ENCODE results near the gene EXOC3.

The EXOC3 gene

GRCh38 chr5:476102-476813, 33.3 kb downstream of the EXOC3 start:
- no peak for DNase-seq (ENCODE audit: low read depth)
- TF ChIP-seq, protein P1, sequence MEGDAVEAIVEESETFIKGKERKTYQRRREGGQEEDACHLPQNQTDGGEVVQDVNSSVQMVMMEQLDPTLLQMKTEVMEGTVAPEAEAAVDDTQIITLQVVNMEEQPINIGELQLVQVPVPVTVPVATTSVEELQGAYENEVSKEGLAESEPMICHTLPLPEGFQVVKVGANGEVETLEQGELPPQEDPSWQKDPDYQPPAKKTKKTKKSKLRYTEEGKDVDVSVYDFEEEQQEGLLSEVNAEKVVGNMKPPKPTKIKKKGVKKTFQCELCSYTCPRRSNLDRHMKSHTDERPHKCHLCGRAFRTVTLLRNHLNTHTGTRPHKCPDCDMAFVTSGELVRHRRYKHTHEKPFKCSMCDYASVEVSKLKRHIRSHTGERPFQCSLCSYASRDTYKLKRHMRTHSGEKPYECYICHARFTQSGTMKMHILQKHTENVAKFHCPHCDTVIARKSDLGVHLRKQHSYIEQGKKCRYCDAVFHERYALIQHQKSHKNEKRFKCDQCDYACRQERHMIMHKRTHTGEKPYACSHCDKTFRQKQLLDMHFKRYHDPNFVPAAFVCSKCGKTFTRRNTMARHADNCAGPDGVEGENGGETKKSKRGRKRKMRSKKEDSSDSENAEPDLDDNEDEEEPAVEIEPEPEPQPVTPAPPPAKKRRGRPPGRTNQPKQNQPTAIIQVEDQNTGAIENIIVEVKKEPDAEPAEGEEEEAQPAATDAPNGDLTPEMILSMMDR (IDR thresholded peaks at IDR 0.05; ENCODE audit: insufficient read depth, low read depth, low read length, missing control alignments): no peak
- H3K4me3 ChIP-seq (ENCODE audit: low read depth, low read length): no peak overlapping the region

GRCh38 chr5:476814-477175, 33.8 kb downstream of the EXOC3 start:
- H3K4me3 ChIP-seq (ENCODE audit: low read depth, low read length): no peak overlapping the region
- TF ChIP-seq, protein P1 (IDR thresholded peaks at IDR 0.05; ENCODE audit: insufficient read depth, low read depth, low read length, missing control alignments): no peak
- DNase-seq (ENCODE audit: low read depth): no peak

- no peak for DNase-seq (ENCODE audit: low read depth)
- no peak overlapping the region for H3K4me3 ChIP-seq (ENCODE audit: low read depth, low read length)
- TF ChIP-seq, protein P1 (IDR thresholded peaks at IDR 0.05; ENCODE audit: insufficient read depth, low read depth, low read length, missing control alignments): no peak
These were observed 34.3 kb downstream of the EXOC3 start for GRCh38 chr5:477247-477646.

DNA sequence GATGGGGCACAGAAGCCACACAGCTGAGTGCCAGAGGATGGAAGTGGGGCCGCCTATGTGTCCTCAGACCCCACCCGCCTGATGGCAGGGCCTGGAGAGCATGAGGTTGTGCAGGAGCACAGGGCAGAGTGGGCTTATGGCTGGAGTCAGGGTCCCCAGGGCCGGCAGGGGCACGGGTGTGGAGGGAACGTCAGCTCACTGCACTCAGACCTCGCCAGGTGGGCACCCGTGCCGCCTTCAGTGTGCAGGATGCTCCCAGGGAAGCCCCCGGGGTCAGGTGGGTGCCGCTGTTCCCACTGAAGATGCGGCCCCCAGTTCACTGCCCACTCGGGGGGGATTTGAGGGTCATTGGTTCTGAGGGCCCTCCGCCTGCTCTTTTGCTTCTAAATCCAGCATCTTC, 34.9 kb downstream of the EXOC3 start:
- H3K4me3 ChIP-seq (ENCODE audit: low read depth, low read length): no peak overlapping the region
- TF ChIP-seq, protein P1 (IDR thresholded peaks at IDR 0.05; ENCODE audit: insufficient read depth, low read depth, low read length, missing control alignments): no peak
- no peak for DNase-seq (ENCODE audit: low read depth)

- no peak overlapping the region for H3K4me3 ChIP-seq (ENCODE audit: low read depth, low read length)
- DNase-seq (ENCODE audit: low read depth): no peak
- TF ChIP-seq, protein P1 (IDR thresholded peaks at IDR 0.05; ENCODE audit: insufficient read depth, low read depth, low read length, missing control alignments): no peak
These were observed 35.5 kb downstream of the EXOC3 start for GRCh38 chr5:478369-478981.

GRCh38 chr5:478982-479535, 36.1 kb downstream of the EXOC3 start:
- no peak overlapping the region for H3K4me3 ChIP-seq (ENCODE audit: low read depth, low read length)
- TF ChIP-seq, protein P1 (IDR thresholded peaks at IDR 0.05; ENCODE audit: insufficient read depth, low read depth, low read length, missing control alignments): no peak
- no peak for DNase-seq (ENCODE audit: low read depth)
